WTC11 (cell line): Measurements from ENCODE around the gene STIP1.

ENCODE experiments used
- AFF4 ChIP-seq: sonication (generic); formaldehyde crosslinking; IDR thresholded peaks from 2 replicates; pipeline ENCODE4 v1.8.1; 2023; ENCODE audit warnings: mild to moderate bottlenecking, missing genetic modification reagents, borderline replicate concordance
- CTCF ChIP-seq: fragments of 200-600 bp; IDR thresholded peaks from 2 replicates; pipeline ENCODE4 v1.8.0; 2022; ENCODE audit warnings: antibody characterized with exemption
- ZNF317 ChIP-seq: sonication (generic); formaldehyde crosslinking; IDR thresholded peaks from 2 replicates; pipeline ENCODE4 v1.8.1; 2023; ENCODE audit warnings: low read depth, mild to moderate bottlenecking, moderate library complexity, missing genetic modification reagents, borderline replicate concordance

- TF ChIP-seq CTCF (no peak), AFF4 (CRISPR knock-in tag) (no peak), ZNF317 (CRISPR knock-in tag) (no peak)
Observed at GRCh38 chr11:64139049-64139448, 46.9 kb upstream of the STIP1 start.
